Ishikawa (cell line): ENCODE measurements around the gene AMN.

Source experiments
- CREB1 ChIP-seq: IDR thresholded peaks from 2 replicates; pipeline ENCODE4 v1.6.1; 2012; ENCODE audit warnings: low read depth
- EGR1 ChIP-seq: IDR thresholded peaks from 2 replicates; pipeline ENCODE4 v1.6.1; 2012
- EP300 ChIP-seq: IDR thresholded peaks from 2 replicates; pipeline ENCODE4 v1.6.1; 2012; ENCODE audit warnings: borderline replicate concordance
- FOXM1 ChIP-seq: IDR thresholded peaks from 2 replicates; pipeline ENCODE4 v1.6.1; 2012; ENCODE audit warnings: low read depth, borderline replicate concordance
- RAD21 ChIP-seq: IDR thresholded peaks from 2 replicates; pipeline ENCODE4 v1.6.1; 2012; ENCODE audit warnings: low read depth
- YY1 ChIP-seq: IDR thresholded peaks from 2 replicates; pipeline ENCODE4 v1.6.1; 2012; ENCODE audit warnings: low read depth
- TF ChIP-seq, protein P1 (sequence below): IDR thresholded peaks from 2 replicates; pipeline ENCODE4 v1.6.1; 2012; ENCODE audit warnings: low read depth, mild to moderate bottlenecking

DNA sequence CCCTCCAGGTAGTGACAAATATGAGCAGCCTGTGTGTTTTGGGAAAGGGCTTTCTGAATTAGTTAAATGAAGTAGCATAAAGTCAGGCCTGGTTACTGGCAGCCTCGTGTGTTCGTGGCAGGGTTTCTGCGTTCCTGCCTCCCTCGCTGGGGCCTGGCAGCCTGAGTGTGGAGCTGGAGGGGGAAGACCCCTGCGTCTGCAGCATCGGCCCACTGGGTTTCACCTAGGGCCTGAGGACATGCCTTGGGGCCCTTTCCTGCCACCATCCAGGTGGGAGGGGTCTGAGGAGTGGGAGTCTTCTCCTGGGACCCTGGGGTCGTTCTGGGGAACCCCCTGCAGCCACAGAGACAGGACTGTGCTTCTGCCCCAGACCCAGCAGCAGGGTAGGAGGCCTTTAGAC is 20.4 kb upstream of the AMN start:
- TF ChIP-seq RAD21, result no peak
- TF ChIP-seq CREB1, result no peak
- TF ChIP-seq, protein P1, sequence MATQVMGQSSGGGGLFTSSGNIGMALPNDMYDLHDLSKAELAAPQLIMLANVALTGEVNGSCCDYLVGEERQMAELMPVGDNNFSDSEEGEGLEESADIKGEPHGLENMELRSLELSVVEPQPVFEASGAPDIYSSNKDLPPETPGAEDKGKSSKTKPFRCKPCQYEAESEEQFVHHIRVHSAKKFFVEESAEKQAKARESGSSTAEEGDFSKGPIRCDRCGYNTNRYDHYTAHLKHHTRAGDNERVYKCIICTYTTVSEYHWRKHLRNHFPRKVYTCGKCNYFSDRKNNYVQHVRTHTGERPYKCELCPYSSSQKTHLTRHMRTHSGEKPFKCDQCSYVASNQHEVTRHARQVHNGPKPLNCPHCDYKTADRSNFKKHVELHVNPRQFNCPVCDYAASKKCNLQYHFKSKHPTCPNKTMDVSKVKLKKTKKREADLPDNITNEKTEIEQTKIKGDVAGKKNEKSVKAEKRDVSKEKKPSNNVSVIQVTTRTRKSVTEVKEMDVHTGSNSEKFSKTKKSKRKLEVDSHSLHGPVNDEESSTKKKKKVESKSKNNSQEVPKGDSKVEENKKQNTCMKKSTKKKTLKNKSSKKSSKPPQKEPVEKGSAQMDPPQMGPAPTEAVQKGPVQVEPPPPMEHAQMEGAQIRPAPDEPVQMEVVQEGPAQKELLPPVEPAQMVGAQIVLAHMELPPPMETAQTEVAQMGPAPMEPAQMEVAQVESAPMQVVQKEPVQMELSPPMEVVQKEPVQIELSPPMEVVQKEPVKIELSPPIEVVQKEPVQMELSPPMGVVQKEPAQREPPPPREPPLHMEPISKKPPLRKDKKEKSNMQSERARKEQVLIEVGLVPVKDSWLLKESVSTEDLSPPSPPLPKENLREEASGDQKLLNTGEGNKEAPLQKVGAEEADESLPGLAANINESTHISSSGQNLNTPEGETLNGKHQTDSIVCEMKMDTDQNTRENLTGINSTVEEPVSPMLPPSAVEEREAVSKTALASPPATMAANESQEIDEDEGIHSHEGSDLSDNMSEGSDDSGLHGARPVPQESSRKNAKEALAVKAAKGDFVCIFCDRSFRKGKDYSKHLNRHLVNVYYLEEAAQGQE, result no peak
- TF ChIP-seq EP300, result no peak
- TF ChIP-seq EGR1, result no peak
- TF ChIP-seq FOXM1, result no peak
- no peak for TF ChIP-seq YY1
